ENCODE results near the gene CASP10. TPM values are rescaled to one million over a fixed set of nuclear protein-coding genes. Genes with fewer than 3 reads are reported as not detected.

The CASP10 gene
- total and polyA plus RNA-seq, 2 of the 8 experiments (the other 6 are each of a cell fraction or from before 2014, with no cell fraction given), result 2.3 to 4.0 TPM

GRCh38 chr2:201234663-201235135 lies 51.8 kb downstream of the CASP10 start:
- H3K56ac ChIP-seq (replicated peaks; ENCODE audit: insufficient read length, low read depth, low read length), result no peak overlapping the region
- no peak overlapping the region for H2BK120ac ChIP-seq (replicated peaks; ENCODE audit: low read depth, low read length)
- H3K9me3 ChIP-seq (ENCODE audit: insufficient read depth in 2 of 2, low read depth in 1 of 2, low read length in 1 of 2), result no peaks in the 10 kb centered on the region
- H4K91ac ChIP-seq (replicated peaks; ENCODE audit: insufficient read length, low read length), result no peak overlapping the region
- ChIA-PET POLR2A (ENCODE audit: partially characterized antibody) (interaction anchor here (0.7 kb wide), 1 partner anchor 216 kb away, joined by 3 read pairs; no protein-coding TSS in a partner anchor), CTCF (ENCODE audit: partially characterized antibody) (interaction anchor here (0.6 to 3.3 kb wide), 10 partner anchors 16 to 413 kb away, joined by 3 to 42 read pairs (median 3); partner anchors contain the start of genes CASP10 and PPIL3)
- no peak overlapping the region for H2BK12ac ChIP-seq (ENCODE audit: low read depth, low read length)
- no peak for TF ChIP-seq CHD2 (IDR thresholded peaks at IDR 0.05; ENCODE audit: low read length)
- H2AFZ ChIP-seq (ENCODE audit: low read length), result no peak overlapping the region
- no peak overlapping the region for H3K23ac ChIP-seq (ENCODE audit: insufficient read length)
- no peak overlapping the region for H3K4ac ChIP-seq (replicated peaks; ENCODE audit: insufficient read length, low read depth, low read length)
- FAIRE-seq, result no peak
- H3K27me3 ChIP-seq (replicated peaks in 1 of 4; ENCODE audit: control insufficient read depth in 3 of 4, extremely low read depth in 1 of 4, insufficient read depth in 3 of 4, low read length in 3 of 4), result no peaks in the 10 kb centered on the region
- no peaks in the 10 kb centered on the region; the same call in 1 of the 2 replicates for H3K23me2 ChIP-seq (ENCODE audit: low read depth, low read length)
- no peaks in the 10 kb centered on the region for H3K79me1 ChIP-seq (ENCODE audit: low read depth, low read length)
- no peak overlapping the region for H4K5ac ChIP-seq (ENCODE audit: insufficient read length, low read depth, low read length)
- H4K20me1 ChIP-seq (replicated peaks in 1 of 2; ENCODE audit: control insufficient read depth in 1 of 2, insufficient read depth in 2 of 2, low read length in 2 of 2), result peaks cover 0 to 1% of the 10 kb centered on the region in 2 experiments
- H2BK20ac ChIP-seq (ENCODE audit: low read length), result no peak overlapping the region
- H2BK5ac ChIP-seq (ENCODE audit: low read depth, low read length), result no peak overlapping the region
- no peak overlapping the region; a peak in 1 of 4 replicates for H3K4me2 ChIP-seq (ENCODE audit: insufficient read depth in 1 of 2, low read depth in 2 of 2, low read length in 2 of 2)
- H2BK15ac ChIP-seq (ENCODE audit: low read length), result no peak overlapping the region
- DNase-seq (ENCODE audit: low read depth in 1 of 2, low spot score in 2 of 2), result no peak
- no peaks in the 10 kb centered on the region; a peak in 1 of 7 replicates for H3K4me1 ChIP-seq (replicated peaks in 1 of 4; ENCODE audit: control insufficient read depth in 3 of 4, insufficient read depth in 4 of 4, low read length in 3 of 4)
- 82% methylated on average over 3 of the region's 3 CpGs; no CpG with 5 or more reads in 1 of the 2 experiments for WGBS, 2 experiments (ENCODE audit: extremely low coverage in 1 of 2, insufficient coverage in 1 of 2, insufficient read length in 1 of 2, insufficient replicate concordance in 2 of 2, low coverage in 1 of 2, low lambda C conversion rate in 2 of 2, missing lambda C conversion rate in 1 of 2)
- H3K27ac ChIP-seq (ENCODE audit: low read depth, low read length), result no peak overlapping the region
- H3K36me3 ChIP-seq (ENCODE audit: control insufficient read depth in 2 of 4, insufficient read depth in 4 of 4, low read length in 3 of 4), result no peaks in the 10 kb centered on the region
- H4K8ac ChIP-seq (ENCODE audit: extremely low read depth, insufficient read depth, low read length), result no peak overlapping the region
- H3K18ac ChIP-seq (ENCODE audit: extremely low read depth, low read length), result no peak overlapping the region
- no peak overlapping the region for H3K9ac ChIP-seq (replicated peaks in 1 of 4; ENCODE audit: extremely low read depth in 1 of 4, low read depth in 3 of 4, low read length in 3 of 4)
- peak overlapping the region in 1 of 4 experiments; percentile 13; a peak in 2 of 8 replicates for H3K4me3 ChIP-seq (ENCODE audit: extremely low read depth in 1 of 4, insufficient read depth in 2 of 4, low read depth in 3 of 4, low read length in 4 of 4)
- no peak overlapping the region for H3K14ac ChIP-seq (ENCODE audit: insufficient read length)
- no peak overlapping the region for H2AK5ac ChIP-seq (ENCODE audit: low read depth, low read length)
- H3K79me2 ChIP-seq (ENCODE audit: control insufficient read depth in 1 of 2, insufficient read depth in 2 of 2, low read length in 2 of 2), result no peaks in the 10 kb centered on the region

Measured in H1 (cell line).